ENCODE results near the gene MINDY3.

Gene MINDY3

DNA sequence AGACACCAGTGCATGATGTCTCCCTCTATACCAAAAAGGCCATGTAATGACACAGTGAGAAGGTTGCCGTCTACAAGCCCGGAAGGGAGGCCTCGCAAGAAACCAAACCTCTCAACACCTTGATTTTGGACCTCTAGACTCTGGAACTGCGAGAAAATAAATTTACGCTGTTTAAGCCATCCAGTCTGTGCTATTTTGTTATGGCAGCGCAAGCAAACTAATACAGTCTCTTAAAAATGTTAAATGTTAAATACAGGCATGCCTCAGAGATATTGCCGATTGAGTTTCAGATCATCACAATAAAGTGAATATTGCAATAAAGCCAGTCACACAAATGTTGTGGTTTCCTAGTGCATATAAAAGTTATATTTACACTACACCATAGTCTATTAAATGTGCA, 5.0 kb upstream of the MINDY3 start:
- H3K27ac ChIP-seq = no peak overlapping the region
- TF ChIP-seq, protein P1, sequence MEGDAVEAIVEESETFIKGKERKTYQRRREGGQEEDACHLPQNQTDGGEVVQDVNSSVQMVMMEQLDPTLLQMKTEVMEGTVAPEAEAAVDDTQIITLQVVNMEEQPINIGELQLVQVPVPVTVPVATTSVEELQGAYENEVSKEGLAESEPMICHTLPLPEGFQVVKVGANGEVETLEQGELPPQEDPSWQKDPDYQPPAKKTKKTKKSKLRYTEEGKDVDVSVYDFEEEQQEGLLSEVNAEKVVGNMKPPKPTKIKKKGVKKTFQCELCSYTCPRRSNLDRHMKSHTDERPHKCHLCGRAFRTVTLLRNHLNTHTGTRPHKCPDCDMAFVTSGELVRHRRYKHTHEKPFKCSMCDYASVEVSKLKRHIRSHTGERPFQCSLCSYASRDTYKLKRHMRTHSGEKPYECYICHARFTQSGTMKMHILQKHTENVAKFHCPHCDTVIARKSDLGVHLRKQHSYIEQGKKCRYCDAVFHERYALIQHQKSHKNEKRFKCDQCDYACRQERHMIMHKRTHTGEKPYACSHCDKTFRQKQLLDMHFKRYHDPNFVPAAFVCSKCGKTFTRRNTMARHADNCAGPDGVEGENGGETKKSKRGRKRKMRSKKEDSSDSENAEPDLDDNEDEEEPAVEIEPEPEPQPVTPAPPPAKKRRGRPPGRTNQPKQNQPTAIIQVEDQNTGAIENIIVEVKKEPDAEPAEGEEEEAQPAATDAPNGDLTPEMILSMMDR (conservative IDR thresholded peaks at IDR 0.05) = no peak

DNA sequence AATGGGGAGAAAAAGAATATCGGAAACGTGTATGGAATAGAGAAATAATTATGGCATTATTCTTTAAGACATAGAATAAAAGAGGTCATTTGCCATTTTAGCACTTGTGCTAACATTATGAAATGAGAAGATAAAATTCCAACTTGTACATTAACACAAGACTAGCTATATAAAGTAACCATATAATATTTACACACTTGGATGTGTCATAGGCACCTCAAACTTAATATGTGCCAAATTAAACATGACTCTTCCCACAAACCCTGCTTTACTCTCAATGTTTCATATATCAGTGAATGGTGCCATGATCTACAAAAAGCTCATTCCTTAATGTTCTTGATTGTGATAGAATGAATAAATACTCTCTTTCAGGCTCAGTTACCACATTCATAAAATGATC, 4.1 kb upstream of the MINDY3 start:
- TF ChIP-seq, protein P1 (conservative IDR thresholded peaks at IDR 0.05) = no peak
- no peak overlapping the region for H3K27ac ChIP-seq

DNA sequence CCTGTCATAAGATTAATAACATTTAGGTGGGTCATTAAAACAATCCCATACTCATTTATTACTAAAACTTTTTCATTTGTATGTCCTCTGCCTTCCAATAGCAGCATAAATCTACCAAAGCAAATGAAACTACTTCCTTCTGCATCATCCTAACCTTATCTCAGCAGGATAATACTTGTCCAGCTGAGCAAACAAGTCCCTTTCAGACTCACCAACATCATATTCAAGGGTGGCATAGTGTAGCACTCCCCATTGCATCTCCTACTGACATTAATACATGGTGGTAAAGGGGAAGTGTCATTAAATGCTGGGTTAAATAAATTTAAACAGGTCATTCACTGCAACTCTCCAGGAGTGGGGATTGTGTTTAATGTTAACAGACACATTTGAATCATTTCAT, 3.4 kb upstream of the MINDY3 start:
- TF ChIP-seq, protein P1 (conservative IDR thresholded peaks at IDR 0.05) = no peak
- H3K27ac ChIP-seq = no peak overlapping the region

DNA sequence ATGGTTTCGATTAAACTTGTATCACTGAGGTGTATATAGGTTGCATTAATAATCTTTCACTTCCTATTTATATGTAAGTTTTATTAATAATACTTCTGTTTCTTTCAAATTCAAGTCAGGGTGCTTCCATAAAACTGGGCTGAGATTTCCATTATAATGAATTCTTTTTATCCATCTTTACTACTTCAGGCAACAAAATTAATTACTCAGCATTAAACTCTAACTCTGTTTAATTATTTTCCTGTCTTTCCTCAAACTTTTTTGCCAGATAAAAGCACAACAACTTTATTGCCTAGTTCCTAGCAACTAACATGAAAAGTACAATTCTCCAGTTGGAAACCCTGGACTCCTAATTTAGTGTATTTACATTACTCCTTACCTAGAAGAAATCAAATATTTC, 3.0 kb upstream of the MINDY3 start:
- TF ChIP-seq, protein P1 (conservative IDR thresholded peaks at IDR 0.05) = no peak
- H3K27ac ChIP-seq = no peak overlapping the region

DNA sequence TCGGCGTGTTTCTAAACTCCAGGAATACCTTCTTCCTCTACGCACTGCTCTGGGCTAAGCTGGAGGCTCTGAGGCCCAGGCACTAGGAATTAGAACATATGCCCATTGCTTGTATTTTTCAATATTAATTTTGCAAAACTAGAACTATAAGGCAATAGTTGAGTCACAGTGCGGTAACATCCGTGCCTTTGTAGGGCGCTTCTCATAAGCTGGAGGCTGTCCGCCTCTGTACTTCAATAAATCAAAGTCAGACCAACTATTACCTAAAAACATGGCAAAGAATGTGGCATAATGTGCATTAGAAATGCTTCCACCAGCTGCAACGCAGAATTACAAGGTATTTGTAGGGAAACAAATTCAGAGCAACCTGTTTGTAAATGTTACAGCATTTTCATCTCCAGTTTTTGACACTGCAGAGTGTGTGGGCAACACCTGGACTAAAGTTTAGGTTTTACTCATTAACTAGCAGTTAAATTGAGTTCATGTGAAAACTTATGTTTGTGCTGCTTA, 440 bp upstream of the MINDY3 start:
- TF ChIP-seq, protein P1 (conservative IDR thresholded peaks at IDR 0.05) = no peak

DNA sequence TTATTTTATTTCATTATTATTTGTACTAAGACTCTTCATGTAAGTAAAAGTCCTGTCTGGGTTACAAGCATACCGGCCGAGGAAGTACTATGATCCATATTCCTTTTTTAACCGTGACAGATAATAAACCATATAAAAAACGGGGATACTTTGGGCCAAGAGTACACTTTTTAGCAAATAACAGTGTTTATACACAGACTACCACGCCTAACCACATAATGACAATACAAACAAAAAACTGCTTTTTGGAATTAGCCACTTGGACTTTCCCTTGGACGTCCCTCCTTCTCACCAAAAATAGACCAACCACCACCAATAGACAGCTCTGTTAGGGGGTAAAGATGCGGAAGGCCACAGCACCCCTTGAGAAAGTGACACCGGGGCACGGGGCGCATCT, 800 bp downstream of the MINDY3 start:
- TF ChIP-seq, protein P1 (conservative IDR thresholded peaks at IDR 0.05) = no peak
- peak overlapping the region; percentile 84 for H3K27ac ChIP-seq

More for the DNA sequence above, 440 bp upstream of the MINDY3 start:
- H3K27ac ChIP-seq = peak overlapping the region; percentile 84

DNA sequence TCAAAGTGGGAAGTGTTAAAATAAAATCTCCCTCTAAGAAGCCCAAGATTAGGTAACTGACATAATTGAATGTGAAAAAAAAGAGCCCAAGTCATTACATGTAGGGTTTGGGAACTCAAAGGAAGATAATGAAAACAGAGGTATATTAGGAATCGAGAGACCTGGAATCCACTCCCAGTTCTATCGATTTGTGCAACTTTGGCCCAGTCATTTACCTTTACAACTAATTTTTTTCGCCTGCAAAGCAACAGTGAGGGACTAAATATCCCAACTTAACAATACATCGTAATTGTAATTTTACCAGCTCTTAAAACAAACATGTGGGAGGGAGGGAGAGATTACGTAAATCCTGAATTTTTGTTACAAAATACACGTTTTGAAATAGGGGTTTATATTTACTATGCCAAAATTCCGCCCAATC, 1.4 kb downstream of the MINDY3 start:
- TF ChIP-seq, protein P1 (conservative IDR thresholded peaks at IDR 0.05) = no peak
- H3K27ac ChIP-seq = no peak overlapping the region

All from VCaP (cell line).